B cell (primary cell): ENCODE measurements around the gene BCL11A. TPM values are rescaled to one million over a fixed set of nuclear protein-coding genes. Genes with fewer than 3 reads are reported as not detected.
A peak's percentile ranks its signal among the peaks of the same experiment; 100 is the strongest.

ENCODE experiments used
- ATAC-seq: fragments of 200-7000 bp; cut with Tn5 transposase; one replicate; pipeline ENCODE4 v1.10.0; 2021; ENCODE audit warnings: low read depth, mild to moderate bottlenecking, moderate number of reproducible peaks, moderate library complexity
- CTCF ChIA-PET: fragments of 350-600 bp; sonication (Branson Sonifier 250); formaldehyde crosslinking; loops from one replicate; lab custom pipeline; 2021; ENCODE audit warnings: antibody characterized with exemption, inconsistent platforms; lab: Charles Lee
- POLR2A ChIA-PET: fragments of 350-600 bp; sonication (Branson Sonifier 250); formaldehyde crosslinking; loops from one replicate; lab custom pipeline; 2021; ENCODE audit warnings: antibody characterized with exemption; lab: Charles Lee
- DNase-seq: peaks from one replicate; pipeline ENCODE4 v3.0.0; 2013
- H2AFZ ChIP-seq: 2 replicates; pipeline ENCODE4 v1.6.1; 2012; ENCODE audit warnings: mild to moderate bottlenecking, low read depth, low read length; ENCODE audit not compliant: insufficient read depth, poor library complexity, severe bottlenecking
- H3K27ac ChIP-seq, 2 donors: 1 replicate in 1 of 2; 2 replicates in 1 of 2; pipeline ENCODE4 v1.5.1; 2012 to 2013; ENCODE audit warnings: low read length in 2 of 2, mild to moderate bottlenecking in 2 of 2, moderate library complexity in 1 of 2
- H3K27me3 ChIP-seq, 4 experiments: fragments of 200-600 bp in 1 of 4; sonication (generic) in 1 of 4; replicated peaks in 1 of 4; 1 replicate in 2 of 4; 2 replicates in 2 of 4; pipeline versions ENCODE4 v1.6.1 to v1.7.0; 2013 to 2016; ENCODE audit warnings: low read length in 3 of 4, mild to moderate bottlenecking in 2 of 4, mixed read lengths in 1 of 4, moderate library complexity in 1 of 4; ENCODE audit not compliant: insufficient read depth in 4 of 4, control insufficient read depth in 3 of 4; ENCODE audit errors: control extremely low read depth in 1 of 4
- H3K36me3 ChIP-seq, 2 experiments: replicated peaks in 1 of 2; 1 replicate in 1 of 2; 2 replicates in 1 of 2; pipeline versions ENCODE4 v1.6.1 to v1.7.1; 2013; ENCODE audit warnings: low read length in 1 of 2; ENCODE audit not compliant: insufficient read depth in 2 of 2, control insufficient read depth in 1 of 2; ENCODE audit errors: control extremely low read depth in 1 of 2, extremely low read depth in 1 of 2
- H3K4me1 ChIP-seq, 2 donors: fragments of 200-600 bp in 1 of 2; sonication (generic) in 1 of 2; 1 replicate in 1 of 2; 2 replicates in 1 of 2; pipeline versions ENCODE4 v1.5.1 to v1.6.1; 2013 to 2017; ENCODE audit warnings: low read length in 2 of 2; ENCODE audit not compliant: control insufficient read depth in 2 of 2, insufficient read depth in 2 of 2
- H3K4me2 ChIP-seq: replicated peaks from 2 replicates; pipeline ENCODE3; 2012; ENCODE audit warnings: mild to moderate bottlenecking, low read depth, low read length; ENCODE audit not compliant: poor library complexity, severe bottlenecking
- H3K4me3 ChIP-seq, 5 experiments: fragments of 200-600 bp in 1 of 5; sonication (generic) in 1 of 5; 1 replicate in 3 of 5; 2 replicates in 2 of 5; pipeline versions ENCODE4 v1.5.1 to v1.7.0; 2011 to 2016; ENCODE audit warnings: low read length in 4 of 5, mild to moderate bottlenecking in 4 of 5, low read depth in 2 of 5, control low read depth in 1 of 5, moderate library complexity in 1 of 5; ENCODE audit not compliant: insufficient read depth in 1 of 5; ENCODE audit errors: control extremely low read depth in 1 of 5, extremely low read depth in 1 of 5
- H3K79me2 ChIP-seq: fragments of 200-600 bp; sonication (generic); one replicate; pipeline ENCODE4 v1.6.0; 2016; ENCODE audit warnings: low read length; ENCODE audit not compliant: control insufficient read depth, insufficient read depth
- H3K9ac ChIP-seq: fragments of 200-600 bp; sonication (generic); 2 replicates; pipeline ENCODE4 v1.6.1; 2017; ENCODE audit warnings: mild to moderate bottlenecking, low read length, moderate library complexity
- H3K9me3 ChIP-seq, 3 donors: one replicate each; pipeline versions ENCODE4 v1.6.1 to v1.7.1; 2013; ENCODE audit warnings: low read length in 2 of 3; ENCODE audit not compliant: control insufficient read depth in 2 of 3, insufficient read depth in 1 of 3; ENCODE audit errors: control extremely low read depth in 1 of 3
- H4K20me1 ChIP-seq: 2 replicates; pipeline ENCODE4 v1.6.0; 2012; ENCODE audit warnings: mild to moderate bottlenecking, low read length; ENCODE audit not compliant: insufficient read depth, control insufficient read depth, poor library complexity, severe bottlenecking
- H3K27ac Mint-ChIP-seq: one replicate; pipeline ENCODE4 v1.8.0; 2021; ENCODE audit warnings: mixed read lengths
- H3K27me3 Mint-ChIP-seq: one replicate; pipeline ENCODE4 v1.8.0; 2021; ENCODE audit warnings: mixed read lengths
- H3K4me1 Mint-ChIP-seq: one replicate; pipeline ENCODE4 v1.8.0; 2021; ENCODE audit warnings: mixed read lengths
- H3K4me3 Mint-ChIP-seq: one replicate; pipeline ENCODE4 v1.8.0; 2021; ENCODE audit warnings: mixed read lengths
- H3K9me3 Mint-ChIP-seq: one replicate; pipeline ENCODE4 v1.8.0; 2022; ENCODE audit warnings: mixed read lengths; ENCODE audit not compliant: insufficient read depth
- EZH2 ChIP-seq: IDR thresholded peaks from 2 replicates; pipeline ENCODE4 v1.6.1; 2012; ENCODE audit warnings: borderline replicate concordance, low read depth, mild to moderate bottlenecking, moderate library complexity, low read length; ENCODE audit not compliant: insufficient read depth, poor library complexity, severe bottlenecking
- WGBS: methylation state at CpG from one replicate; pipeline ENCODE4 v1.1.5; 2013; ENCODE audit warnings: missing lambda C conversion rate; ENCODE audit not compliant: insufficient coverage; 5-methylcytosine and 5-hydroxymethylcytosine counted together
- intact Hi-C: fragments of 100-400 bp; cut with micrococcal nuclease; formaldehyde crosslinking; loops from one replicate; pipeline ENCODE4 v1.10.0; 2022
- polyA plus RNA-seq: library from polyadenylated mRNA; depleted of rRNA; stranded (reverse); fragments of >200 nt; gene quantifications from 2 replicates; pipeline ENCODE4 v1.2.3, GENCODE V29; 2012
- total RNA-seq, 2 donors: library from RNA; stranded (reverse); fragments of 120-200 nt in 1 of 2; gene quantifications; 1 replicate in 1 of 2; 2 replicates in 1 of 2; pipeline versions ENCODE4 v1.2.3 to v1.2.4, GENCODE V29; 2013 to 2022
- TF ChIP-seq, protein P1 (sequence below): fragments of 200-600 bp; IDR thresholded peaks from one replicate; pipeline ENCODE4 v1.8.0; 2022; ENCODE audit warnings: antibody characterized with exemption, mild to moderate bottlenecking

Gene BCL11A
- total and polyA plus RNA-seq, 2 donors (not counting 1 experiment from before 2014, with no cell fraction given), result 81.8 to 383 TPM

DNA sequence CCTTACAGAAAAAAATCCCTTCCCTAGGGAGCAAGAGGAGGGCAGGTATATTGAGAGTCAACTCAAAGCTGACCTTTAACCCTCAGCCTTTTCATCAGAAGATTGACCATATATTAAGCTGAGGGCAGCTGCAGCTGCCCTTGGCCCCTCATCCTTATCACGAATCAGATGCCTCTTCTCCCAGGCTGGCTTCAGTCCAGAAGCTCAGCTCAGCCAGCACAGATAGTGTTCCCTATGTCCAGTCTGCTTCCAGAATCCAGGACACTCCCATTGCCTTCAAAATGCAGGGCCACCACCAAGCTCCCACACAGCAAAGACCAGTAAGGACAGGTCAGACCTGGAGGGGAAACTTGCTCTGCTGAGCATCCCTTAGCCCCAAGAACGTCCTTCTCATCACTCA lies 146.1 kb downstream of the BCL11A start:
- Histone ChIP-seq H2AFZ (peak overlapping the region; percentile 14), H3K79me2 (peaks cover 48% of the 10 kb centered on the region), H3K4me3 (no peak overlapping the region), H3K9ac (no peak overlapping the region), H3K27me3 (no peaks in the 10 kb centered on the region), H3K27ac (peak overlapping the region in 1 of 2 donors; percentile 25), H3K4me2 (peak overlapping the region; percentile 41), H3K9me3 (no peaks in the 10 kb centered on the region), H3K36me3 (no peaks in the 10 kb centered on the region), H3K4me1 (peaks cover 65 to 78% of the 10 kb centered on the region in 2 donors), H4K20me1 (no peaks in the 10 kb centered on the region)
- Mint-ChIP-seq H3K9me3 (no peaks in the 10 kb centered on the region), H3K4me3 (peak overlapping the region; percentile 26), H3K27me3 (no peaks in the 10 kb centered on the region), H3K27ac (peak overlapping the region; percentile 83), H3K4me1 (peaks cover 90% of the 10 kb centered on the region)
- TF ChIP-seq EZH2, result no peak
- TF ChIP-seq, protein P1, sequence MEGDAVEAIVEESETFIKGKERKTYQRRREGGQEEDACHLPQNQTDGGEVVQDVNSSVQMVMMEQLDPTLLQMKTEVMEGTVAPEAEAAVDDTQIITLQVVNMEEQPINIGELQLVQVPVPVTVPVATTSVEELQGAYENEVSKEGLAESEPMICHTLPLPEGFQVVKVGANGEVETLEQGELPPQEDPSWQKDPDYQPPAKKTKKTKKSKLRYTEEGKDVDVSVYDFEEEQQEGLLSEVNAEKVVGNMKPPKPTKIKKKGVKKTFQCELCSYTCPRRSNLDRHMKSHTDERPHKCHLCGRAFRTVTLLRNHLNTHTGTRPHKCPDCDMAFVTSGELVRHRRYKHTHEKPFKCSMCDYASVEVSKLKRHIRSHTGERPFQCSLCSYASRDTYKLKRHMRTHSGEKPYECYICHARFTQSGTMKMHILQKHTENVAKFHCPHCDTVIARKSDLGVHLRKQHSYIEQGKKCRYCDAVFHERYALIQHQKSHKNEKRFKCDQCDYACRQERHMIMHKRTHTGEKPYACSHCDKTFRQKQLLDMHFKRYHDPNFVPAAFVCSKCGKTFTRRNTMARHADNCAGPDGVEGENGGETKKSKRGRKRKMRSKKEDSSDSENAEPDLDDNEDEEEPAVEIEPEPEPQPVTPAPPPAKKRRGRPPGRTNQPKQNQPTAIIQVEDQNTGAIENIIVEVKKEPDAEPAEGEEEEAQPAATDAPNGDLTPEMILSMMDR, result no peak
- ChIA-PET POLR2A (interaction anchor here (0.7 to 1.6 kb wide), 3 partner anchors 36 to 91 kb away, joined by 4 to 8 read pairs (median 4); no protein-coding TSS in a partner anchor), CTCF (interaction anchor here (0.7 to 2.2 kb wide), 10 partner anchors 9 to 729 kb away, joined by 3 to 7 read pairs (median 4); no protein-coding TSS in a partner anchor)
- ATAC-seq, result no peak
- no peak for DNase-seq
- intact Hi-C loops, result no loop called here
- WGBS, result 61% methylated on average over 2 of the region's 2 CpGs

DNA sequence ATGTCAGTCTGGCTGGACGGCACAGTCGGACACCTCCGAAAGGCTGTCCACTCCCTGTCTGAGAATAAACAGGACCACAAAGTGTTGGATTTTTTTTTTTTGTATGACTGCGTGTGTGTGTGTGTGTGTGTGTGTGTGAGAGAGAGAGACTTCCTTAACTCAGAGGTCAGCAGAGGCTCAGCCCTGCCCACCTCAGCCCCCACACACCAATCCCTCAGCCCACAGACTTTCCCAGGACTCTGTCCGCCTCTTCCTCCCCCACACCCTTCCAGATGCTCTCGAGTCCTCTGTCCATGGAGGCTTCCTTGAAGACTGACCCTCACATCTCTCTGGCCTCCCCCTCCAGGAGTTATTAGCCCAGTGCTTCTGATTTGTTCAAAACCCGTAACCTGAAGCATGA lies 147.3 kb downstream of the BCL11A start:
- ChIA-PET POLR2A (interaction anchor here (0.6 to 1.6 kb wide), 2 partner anchors 30 to 34 kb away, joined by 4 read pairs; no protein-coding TSS in a partner anchor), CTCF (interaction anchor here (0.5 to 2.2 kb wide), 5 partner anchors 11 to 252 kb away, joined by 3 to 7 read pairs (median 3); no protein-coding TSS in a partner anchor)
- no peak for ATAC-seq
- Mint-ChIP-seq H3K4me1 (peaks cover 89% of the 10 kb centered on the region), H3K27me3 (no peaks in the 10 kb centered on the region), H3K9me3 (no peaks in the 10 kb centered on the region), H3K27ac (peak overlapping the region; percentile 55), H3K4me3 (no peak overlapping the region)
- H3K4me3 ChIP-seq, result no peak overlapping the region
- 93% methylated on average over 3 of the region's 7 CpGs for WGBS
- H3K4me1 ChIP-seq, result peaks cover 56 to 68% of the 10 kb centered on the region in 2 donors
- no peak overlapping the region for H3K9ac ChIP-seq
- H3K27me3 ChIP-seq, result no peaks in the 10 kb centered on the region
- no peak overlapping the region for H3K4me2 ChIP-seq
- no peaks in the 10 kb centered on the region for H3K36me3 ChIP-seq
- no peaks in the 10 kb centered on the region for H4K20me1 ChIP-seq
- H3K27ac ChIP-seq, result peak overlapping the region; percentile 9 to 25
- no peaks in the 10 kb centered on the region for H3K9me3 ChIP-seq
- peaks cover 40% of the 10 kb centered on the region for H3K79me2 ChIP-seq
- H2AFZ ChIP-seq, result no peak overlapping the region
- no peak for DNase-seq
- intact Hi-C loops, result no loop called here
- no peak for TF ChIP-seq EZH2
- TF ChIP-seq, protein P1, result no peak
